Body of pancreas (tissue), 4 donors: ENCODE results near the gene SETD1B. TPM values are rescaled to one million over a fixed set of nuclear protein-coding genes. Genes with fewer than 3 reads are reported as not detected.
A peak's percentile ranks its signal among the peaks of the same experiment; 100 is the strongest.

ENCODE experiments used
- ATAC-seq: fragments of 150-250 bp; one replicate; pipeline ENCODE4 v1.9.1; 2016
- DNase-seq, 4 donors: peaks; one replicate each; pipeline ENCODE4 v3.0.0-alpha.2; 2019
- H3K27ac ChIP-seq, 4 donors: fragments of 200-600 bp; sonication (generic); 1 replicate in 3 of 4; 2 replicates in 1 of 4; pipeline versions ENCODE4 v1.5.1 to v1.6.1; 2016 to 2019; ENCODE audit warnings: mild to moderate bottlenecking in 1 of 4, mixed read lengths in 1 of 4, moderate library complexity in 1 of 4
- H3K27me3 ChIP-seq, 2 donors: fragments of 200-600 bp; sonication (generic); one replicate each; pipeline ENCODE4 v1.6.0; 2016; ENCODE audit warnings: mild to moderate bottlenecking in 1 of 2
- H3K36me3 ChIP-seq, 2 donors: fragments of 200-600 bp; sonication (generic); replicated peaks in 1 of 2; 2 replicates each; pipeline ENCODE4 v1.5.1; 2016; ENCODE audit warnings: low read depth in 2 of 2; ENCODE audit not compliant: insufficient read depth in 1 of 2
- H3K4me1 ChIP-seq: fragments of 200-600 bp; sonication (generic); one replicate; pipeline ENCODE4 v1.6.0; 2016
- H3K4me3 ChIP-seq, 2 donors: fragments of 200-600 bp; sonication (generic); 1 replicate in 1 of 2; 2 replicates in 1 of 2; pipeline ENCODE4 v1.5.1; 2016 to 2019
- H3K9me3 ChIP-seq, 3 donors: fragments of 200-600 bp; sonication (generic); 1 replicate in 2 of 3; 2 replicates in 1 of 3; pipeline ENCODE4 v1.5.1; 2016
- CTCF ChIP-seq, 7 experiments: fragments of 450-650 bp in 4 of 7; fragments of 200-600 bp in 3 of 7; sonication (generic) in 3 of 7; IDR thresholded peaks; one replicate each; pipeline ENCODE4 v1.5.1; 2016 to 2019; ENCODE audit warnings: antibody characterized with exemption in 7 of 7
- POLR2A ChIP-seq, 3 donors: fragments of 450-650 bp; IDR thresholded peaks; one replicate each; pipeline ENCODE4 v1.6.1; 2016; ENCODE audit warnings: antibody characterized with exemption in 3 of 3, mild to moderate bottlenecking in 2 of 3
- WGBS, 2 donors: methylation state at CpG; one replicate each; pipeline ENCODE4 v1.1.5; 2017; 5-methylcytosine and 5-hydroxymethylcytosine counted together
- intact Hi-C: fragments of 100-400 bp; cut with DNase I; formaldehyde crosslinking; loops from one replicate; pipeline ENCODE4 v1.15.1; 2023
- total RNA-seq, 2 donors: library from RNA; depleted of rRNA; stranded (reverse); fragments of >200 nt; gene quantifications; one replicate each; pipeline ENCODE4 v1.1.0, GENCODE V29; 2016

Gene SETD1B
- total RNA-seq, 2 donors from 2014 or later, result 9.1 to 15.8 TPM

GRCh38 chr12:121805171-121806008, 1.6 kb downstream of the SETD1B start:
- intact Hi-C loops, result no loop called here
- H3K36me3 ChIP-seq, result peaks cover 0 to 1% of the 10 kb centered on the region in 2 donors
- peaks cover 41% of the 10 kb centered on the region for H3K4me1 ChIP-seq
- peak overlapping the region; percentile 63 to 66 for H3K4me3 ChIP-seq
- no peaks in the 10 kb centered on the region for H3K9me3 ChIP-seq
- no peak for ATAC-seq
- TF ChIP-seq CTCF (IDR thresholded peaks at IDR 0.05), result no peak
- TF ChIP-seq POLR2A (IDR thresholded peaks at IDR 0.05), result no peak
- H3K27ac ChIP-seq, result peak overlapping the region; percentile 96 to 100 (median 100)
- no peaks in the 10 kb centered on the region for H3K27me3 ChIP-seq
- WGBS, 2 donors, result 1 to 2% methylated on average over 26 to 45 of the region's 45 CpGs
- no peak for DNase-seq

DNA sequence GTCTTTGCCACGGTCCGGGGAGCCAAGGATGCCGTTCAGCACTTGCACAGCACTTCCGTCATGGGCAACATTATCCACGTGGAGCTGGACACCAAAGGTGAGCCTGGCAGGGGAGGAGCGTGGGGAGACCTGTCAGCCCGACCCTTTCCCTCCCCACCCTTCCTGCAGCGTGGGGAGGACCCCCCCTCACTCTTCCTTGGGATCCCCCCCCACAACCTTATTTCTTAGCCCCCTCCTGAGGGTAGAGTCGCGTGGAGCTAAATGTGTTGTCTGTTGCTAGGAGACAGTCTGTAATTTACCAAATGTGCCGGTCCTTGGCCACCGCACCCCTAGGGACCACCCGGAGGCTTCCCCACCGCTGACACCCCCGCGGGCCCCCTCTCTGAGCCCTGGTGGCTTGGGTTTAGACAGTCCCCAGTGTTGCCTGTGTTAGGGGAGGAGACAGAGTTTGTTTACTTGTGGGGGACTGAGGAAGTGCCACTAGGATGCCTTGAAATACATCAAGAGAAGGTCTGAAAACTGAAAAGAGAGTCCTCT, 2.3 kb downstream of the SETD1B start:
- no peak for ATAC-seq
- Histone ChIP-seq H3K27me3 (no peaks in the 10 kb centered on the region), H3K36me3 (peaks cover 0 to 1% of the 10 kb centered on the region in 2 donors), H3K4me3 (peak overlapping the region in 1 of 2 donors; percentile 7), H3K27ac (peak overlapping the region; percentile 13 to 100 (median 88)), H3K9me3 (no peaks in the 10 kb centered on the region), H3K4me1 (peaks cover 45% of the 10 kb centered on the region)
- no peak for DNase-seq
- intact Hi-C loops, result no loop called here
- WGBS, 2 donors, result 4% methylated on average over 12 to 16 of the region's 16 CpGs
- no peak for TF ChIP-seq POLR2A (IDR thresholded peaks at IDR 0.05)
- no peak for TF ChIP-seq CTCF (IDR thresholded peaks at IDR 0.05)

GRCh38 chr12:121806546-121807423, 3.0 kb downstream of the SETD1B start:
- ATAC-seq, result no peak
- no peaks in the 10 kb centered on the region for H3K27me3 ChIP-seq
- TF ChIP-seq CTCF (IDR thresholded peaks at IDR 0.05) (no peak), POLR2A (IDR thresholded peaks at IDR 0.05) (no peak)
- intact Hi-C loops, result no loop called here
- 10 to 13% methylated on average over 19 to 21 of the region's 21 CpGs for WGBS, 2 donors
- peaks cover 48% of the 10 kb centered on the region for H3K4me1 ChIP-seq
- peak overlapping the region in 3 of 4 donors; percentile 77 to 100 (median 99) for H3K27ac ChIP-seq
- H3K4me3 ChIP-seq, result peak overlapping the region in 1 of 2 donors; percentile 7
- no peaks in the 10 kb centered on the region for H3K9me3 ChIP-seq
- H3K36me3 ChIP-seq, result peaks cover 0 to 1% of the 10 kb centered on the region in 2 donors
- DNase-seq, result no peak

DNA sequence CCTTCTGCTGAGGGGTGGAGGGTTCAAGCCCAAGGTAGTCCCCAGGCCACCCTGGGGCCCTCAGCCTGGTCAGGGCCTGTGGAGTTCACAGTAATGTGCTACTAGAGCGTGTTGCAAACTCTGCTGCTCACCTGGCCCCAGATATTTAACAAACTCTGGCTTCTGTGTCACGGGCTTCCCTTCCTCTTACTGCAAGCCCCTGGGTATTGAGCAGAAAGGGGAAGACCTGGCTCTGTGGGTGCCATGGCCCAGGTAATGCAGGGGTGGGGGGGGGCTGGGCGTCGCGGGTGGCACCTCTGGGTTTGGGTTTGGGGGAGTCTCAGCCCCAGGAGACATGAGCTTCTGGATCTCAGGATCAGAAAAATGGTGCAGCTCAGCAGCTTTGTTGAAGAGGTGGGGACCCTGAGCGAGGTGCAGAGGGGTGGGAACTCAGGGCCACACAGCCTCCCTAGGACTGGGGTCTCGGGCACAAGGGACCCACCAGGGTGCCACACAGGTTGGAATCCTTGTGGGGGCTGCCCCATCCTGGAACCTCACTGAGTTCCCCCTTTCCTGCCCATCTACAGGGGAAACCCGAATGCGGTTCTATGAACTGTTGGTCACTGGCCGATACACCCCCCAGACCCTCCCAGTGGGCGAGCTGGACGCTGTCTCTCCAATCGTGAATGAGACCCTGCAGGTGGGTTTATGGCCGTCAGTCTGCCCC, 4.0 kb downstream of the SETD1B start:
- H3K4me1 ChIP-seq, result peaks cover 56% of the 10 kb centered on the region
- TF ChIP-seq CTCF (IDR thresholded peaks at IDR 0.05) (no peak), POLR2A (IDR thresholded peaks at IDR 0.05) (no peak)
- intact Hi-C loops, result no loop called here

More for the DNA sequence above, 4.0 kb downstream of the SETD1B start:
- 75 to 97% methylated on average over 6 to 14 of the region's 14 CpGs for WGBS, 2 donors
- Histone ChIP-seq H3K27ac (peak overlapping the region in 2 of 4 donors; percentile 77 to 100), H3K4me3 (no peak overlapping the region), H3K36me3 (peaks cover 0 to 1% of the 10 kb centered on the region in 2 donors), H3K27me3 (no peaks in the 10 kb centered on the region), H3K9me3 (no peaks in the 10 kb centered on the region)
- ATAC-seq, result no peak
- DNase-seq, result no peak
